Hematopoietic multipotent progenitor cell (in vitro differentiated cells): ENCODE data around the gene HSPA4L. TPM values are rescaled to one million over a fixed set of nuclear protein-coding genes. Genes with fewer than 3 reads are reported as not detected.

ENCODE experiments used
- DNase-seq, 3 donors: peaks; one replicate each; pipeline ENCODE4 v3.0.0-alpha.2; 2011 to 2015; ENCODE audit warnings: low read depth in 2 of 3, low spot score in 2 of 3
- total RNA-seq: library from RNA; depleted of rRNA; stranded (reverse); fragments of >200 nt; gene quantifications from one replicate; pipeline ENCODE4 v1.2.3, GENCODE V29; 2012

Gene HSPA4L
- total RNA-seq, 1 donor, result 1.1 TPM

DNA sequence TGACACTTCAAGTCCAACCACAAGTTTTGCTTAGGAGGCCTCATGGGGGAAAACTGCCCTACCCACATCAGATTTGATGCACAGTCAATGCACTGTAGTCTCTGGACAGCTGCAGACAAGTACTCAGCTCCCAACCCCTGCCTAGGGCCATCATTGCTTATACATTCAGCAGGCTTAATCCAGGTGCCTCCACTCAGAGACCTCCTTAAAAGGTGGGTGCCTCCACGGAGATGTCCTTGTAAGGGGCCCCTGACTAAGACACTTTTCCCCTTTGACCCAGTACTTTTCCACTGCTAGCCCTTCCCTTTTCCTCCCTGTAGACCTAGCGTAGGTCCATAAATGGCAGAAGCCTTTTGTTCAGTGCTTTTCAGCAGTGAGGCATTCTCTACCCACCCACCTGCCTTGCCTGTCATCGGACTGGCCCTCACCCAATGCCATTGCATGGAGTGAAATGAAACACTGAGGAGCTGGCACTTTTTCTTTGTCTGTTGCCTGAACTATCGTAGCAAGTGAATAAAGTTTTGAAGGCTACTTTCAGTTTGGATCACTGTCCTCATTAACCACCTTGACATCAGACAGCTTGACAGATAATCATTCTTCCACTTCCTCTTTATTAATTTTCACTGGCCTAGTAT, 74.8 kb downstream of the HSPA4L start:
- no peak for DNase-seq

DNA sequence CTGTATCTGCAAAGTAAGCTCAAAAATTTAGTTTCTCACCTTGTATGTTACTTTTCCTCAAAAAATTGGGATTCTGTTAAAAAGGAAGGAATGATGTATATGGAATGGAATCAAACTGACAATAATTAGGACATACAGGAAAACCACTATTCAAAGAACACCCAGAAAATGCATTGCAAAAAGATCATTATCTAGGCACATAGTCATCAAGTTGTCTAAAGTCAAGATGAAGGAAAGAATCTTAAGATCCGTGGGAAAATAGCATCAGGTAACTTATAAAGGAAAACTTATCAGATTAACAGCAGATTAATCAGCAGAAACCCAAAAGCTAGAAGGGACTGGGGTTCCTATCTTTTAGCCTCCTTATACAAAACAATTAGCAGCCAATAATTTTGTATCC, 75.5 kb downstream of the HSPA4L start:
- DNase-seq, result no peak

DNA sequence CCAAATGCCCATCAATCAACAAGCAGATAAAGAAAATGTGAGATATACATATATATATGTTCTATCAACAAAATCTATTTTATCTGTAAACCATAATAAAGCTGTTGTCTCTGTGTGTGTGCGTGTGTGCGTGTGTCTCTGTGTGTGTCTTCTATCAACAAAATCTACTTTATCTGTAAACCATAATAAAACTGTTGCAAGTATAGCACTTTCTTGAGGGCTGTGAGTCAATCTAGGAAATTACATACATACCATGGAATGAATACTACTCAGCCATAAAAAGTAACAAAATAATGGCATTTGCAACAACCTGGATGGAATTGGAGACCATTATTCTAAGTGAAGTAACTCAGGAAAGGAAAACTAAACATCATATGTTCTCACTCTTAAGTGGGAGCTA, 86.1 kb downstream of the HSPA4L start:
- DNase-seq, result no peak

DNA sequence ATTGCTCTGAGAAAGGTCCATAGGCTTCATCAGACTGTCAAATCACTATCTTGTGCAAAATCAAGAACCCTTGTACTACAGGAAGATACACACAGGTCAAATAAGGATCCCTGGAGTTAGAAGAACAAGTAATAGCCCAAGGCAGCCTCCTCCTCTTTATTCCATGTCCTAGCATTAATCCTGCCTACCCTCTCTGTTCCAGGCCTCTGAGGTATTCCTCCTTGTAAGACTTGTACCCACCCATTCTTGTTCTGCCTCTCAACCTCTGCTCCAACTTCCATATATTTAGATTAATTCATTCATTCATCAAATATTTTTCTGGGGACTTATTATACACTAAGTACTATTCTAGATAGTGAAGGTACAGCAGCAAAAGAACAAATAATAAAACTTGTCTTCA, 88.2 kb downstream of the HSPA4L start:
- no peak for DNase-seq

DNA sequence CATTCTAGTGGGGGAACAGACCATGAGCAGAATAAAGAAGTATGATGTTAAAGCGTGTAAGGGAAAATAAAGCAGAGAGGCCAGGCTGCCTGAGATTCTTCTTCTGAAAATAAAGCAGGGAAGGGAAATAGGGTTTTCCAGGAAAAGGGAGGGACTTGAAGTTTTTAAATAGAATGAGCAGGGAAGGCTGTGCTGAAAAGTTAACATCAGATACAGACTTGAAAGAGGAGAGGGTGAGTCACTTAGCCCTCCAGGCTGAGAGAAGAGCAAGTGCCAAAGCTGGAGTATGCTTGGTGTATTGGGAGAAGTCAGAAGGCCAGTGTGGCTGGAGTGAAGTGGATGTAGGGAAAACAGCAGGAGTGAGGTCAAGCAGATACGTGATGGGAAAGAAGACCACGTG, 88.6 kb downstream of the HSPA4L start:
- no peak for DNase-seq

DNA sequence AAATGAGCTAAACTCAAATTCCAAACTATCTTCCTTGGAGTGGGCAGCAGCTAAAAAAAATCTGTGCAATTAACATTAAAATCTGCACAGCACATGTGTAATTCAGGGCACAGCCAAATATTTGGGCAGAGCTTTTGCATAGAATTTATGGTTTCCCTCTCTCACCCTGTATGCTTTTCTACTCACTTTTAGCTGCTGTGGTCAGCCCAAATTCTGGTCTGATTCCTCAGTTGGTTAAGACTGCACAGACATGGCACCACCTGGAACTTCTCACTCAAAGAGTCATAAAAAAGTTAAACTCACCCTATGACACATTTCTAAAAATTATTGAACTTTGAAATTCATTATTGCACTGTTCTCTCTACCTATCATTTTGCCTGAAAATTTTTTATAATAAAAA, 93.7 kb downstream of the HSPA4L start:
- no peak for DNase-seq

DNA sequence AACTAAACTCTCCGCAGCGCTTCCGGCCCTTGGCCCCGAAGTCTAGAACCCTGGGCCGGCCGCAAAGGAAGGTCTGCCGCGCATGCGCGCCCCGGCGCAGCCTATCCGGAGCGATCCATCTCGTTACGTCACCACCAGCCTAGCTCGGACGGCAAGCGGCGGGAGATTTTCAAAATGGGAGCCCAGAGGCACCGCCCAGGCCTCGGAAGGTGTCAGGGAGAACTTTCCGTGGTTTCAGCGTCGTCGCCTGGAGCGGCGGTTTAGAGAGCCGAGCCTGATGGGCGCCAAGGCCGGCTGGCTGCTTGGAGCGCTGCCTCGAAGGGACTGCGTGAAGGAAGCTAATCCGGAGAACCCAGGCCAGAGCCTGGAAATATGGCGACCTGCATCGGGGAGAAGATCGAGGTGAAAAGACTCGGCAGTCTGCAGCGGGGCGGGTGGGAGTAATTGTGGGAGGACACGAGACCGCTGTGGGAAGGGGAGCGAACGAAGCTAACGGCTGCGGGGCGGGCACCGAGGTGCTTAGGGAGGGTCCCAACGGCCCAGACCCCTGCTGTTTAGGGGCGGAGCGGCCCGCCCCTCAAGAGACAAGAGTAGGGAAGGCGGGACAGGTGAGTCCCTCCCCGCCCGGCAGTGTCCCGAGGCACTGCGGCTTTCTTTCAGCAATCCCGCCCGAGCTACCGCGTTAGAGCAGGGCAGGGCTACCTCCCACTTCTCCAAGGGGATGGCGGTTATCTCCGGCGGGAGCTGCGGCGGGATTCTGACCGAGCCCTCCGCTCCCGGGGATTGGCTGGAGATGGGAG, 98.8 kb downstream of the HSPA4L start, which contains the start of gene PLK4:
Gene PLK4, plus strand, starts transcription at position 131 of the 800 bp plus-strand sequence. Its CDS starts 242 bp downstream, at position 373.
- peak; percentile 88 to 98 (median 96) for DNase-seq

DNA sequence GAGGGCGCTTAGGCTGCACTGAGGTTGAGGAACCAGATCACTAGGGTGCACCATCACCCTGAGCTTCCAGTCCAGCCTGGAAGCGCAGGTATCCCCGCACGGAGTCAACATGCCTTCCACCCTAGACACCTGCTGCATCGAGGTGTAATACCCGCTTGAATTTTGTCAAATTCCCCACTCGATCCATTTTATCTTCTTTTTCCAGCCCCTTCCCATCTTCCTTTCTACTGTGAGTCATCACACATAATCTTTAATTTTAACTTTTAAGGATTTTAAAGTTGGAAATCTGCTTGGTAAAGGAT, 99.4 kb downstream of the HSPA4L start:
- no peak for DNase-seq

DNA sequence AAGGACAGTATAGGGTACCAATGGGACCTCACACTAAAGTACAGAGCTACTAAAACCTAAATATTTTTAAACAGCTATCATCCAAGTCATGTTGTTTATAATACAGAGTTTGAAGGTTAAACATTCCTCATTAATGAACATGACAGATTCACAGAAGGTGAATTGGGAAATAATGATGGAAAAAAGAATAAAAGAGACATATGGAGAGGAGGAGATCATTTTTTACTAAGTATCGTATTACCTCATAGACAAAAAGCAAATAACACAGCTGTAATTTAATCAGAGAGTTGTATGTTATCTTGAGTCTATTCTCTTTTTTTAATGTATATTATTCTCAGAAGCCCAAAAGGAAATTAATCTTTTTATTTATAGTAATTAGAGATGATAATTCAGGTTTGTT, 106.4 kb downstream of the HSPA4L start:
- no peak for DNase-seq

DNA sequence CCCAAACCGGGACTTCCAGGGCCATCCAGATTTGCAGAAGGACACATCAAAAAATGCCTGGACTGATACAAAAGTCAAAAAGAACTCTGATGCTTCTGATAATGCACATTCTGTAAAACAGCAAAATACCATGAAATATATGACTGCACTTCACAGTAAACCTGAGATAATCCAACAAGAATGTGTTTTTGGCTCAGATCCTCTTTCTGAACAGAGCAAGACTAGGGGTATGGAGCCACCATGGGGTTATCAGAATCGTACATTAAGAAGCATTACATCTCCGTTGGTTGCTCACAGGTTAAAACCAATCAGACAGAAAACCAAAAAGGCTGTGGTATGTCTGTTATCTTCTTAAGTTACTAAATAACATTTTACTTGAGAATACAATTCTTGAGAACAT, 107.8 kb downstream of the HSPA4L start:
- no peak for DNase-seq

Other genes starting within 250 kb of the HSPA4L start
- gene INTU, start 149.4 kb upstream of the HSPA4L start, total RNA-seq, result 3.0 TPM
- gene SLC25A31, start 51.9 kb upstream of the HSPA4L start, total RNA-seq, result not detected
- gene PLK4, start 98.6 kb downstream of the HSPA4L start, total RNA-seq, result 2.7 TPM
- 14.0 TPM for gene MFSD8, start 182.9 kb downstream of the HSPA4L start, total RNA-seq
- 7.5 TPM for gene ABHD18, start 183.1 kb downstream of the HSPA4L start, total RNA-seq